ENCODE data around the gene LGI4. TPM values are rescaled to one million over a fixed set of nuclear protein-coding genes. Genes with fewer than 3 reads are reported as not detected.

LGI4 gene
- total RNA-seq, 1 donor from 2014 or later: 16.1 TPM

DNA sequence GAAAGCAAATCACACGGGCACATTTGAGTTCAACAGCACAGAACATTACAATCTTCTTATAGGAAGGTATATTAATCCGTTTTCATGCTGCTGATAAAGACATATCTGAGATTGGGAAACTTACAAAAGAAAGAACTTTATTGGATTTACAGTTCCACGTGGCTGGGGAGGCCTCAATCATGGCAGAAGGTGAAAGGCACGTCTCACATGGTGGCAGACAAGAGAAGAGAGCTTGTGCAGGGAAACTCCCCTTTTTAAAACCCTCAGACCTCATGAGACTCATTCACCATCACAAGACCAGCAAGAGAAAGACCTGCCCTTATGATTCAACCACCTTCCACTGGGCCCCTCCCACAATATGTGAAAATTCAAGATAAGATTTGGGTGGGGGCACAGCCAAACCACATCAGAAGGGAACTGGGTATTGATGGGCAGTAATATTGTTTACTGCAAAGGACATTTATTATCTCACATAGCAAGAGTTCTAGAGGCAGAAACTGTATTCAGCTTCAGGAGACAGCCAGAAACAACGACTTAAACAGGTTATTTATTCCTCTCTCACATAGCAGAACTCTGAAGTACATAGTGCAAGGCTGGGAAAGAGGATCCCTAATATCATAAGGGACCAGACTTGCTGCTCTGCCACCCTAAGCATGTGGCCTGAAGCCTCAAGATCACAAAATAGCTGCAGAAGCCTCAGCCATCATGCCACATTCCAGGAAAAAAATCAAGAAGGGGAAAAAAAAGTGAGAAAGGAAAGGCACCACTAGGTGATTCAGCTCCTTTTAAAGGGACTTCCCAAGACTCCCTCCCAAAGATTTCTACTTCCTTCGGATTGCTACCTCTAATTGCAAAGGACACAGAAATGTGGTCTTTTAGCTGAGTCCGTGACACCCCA lies 42.8 kb upstream of the LGI4 start:
- peaks cover 10% of the 10 kb centered on the region for H3K4me1 Mint-ChIP-seq
- TF ChIP-seq CTCF (conservative IDR thresholded peaks at IDR 0.05): no peak
- no peak for DNase-seq (ENCODE audit: low read depth, low spot score)
- H3K36me3 Mint-ChIP-seq (ENCODE audit: low read depth): no peaks in the 10 kb centered on the region
- H3K4me3 Mint-ChIP-seq: no peak overlapping the region
- H3K27ac Mint-ChIP-seq (ENCODE audit: unreplicated experiment): no peak overlapping the region
- H3K27me3 Mint-ChIP-seq (ENCODE audit: low read depth): no peaks in the 10 kb centered on the region
- H3K9me3 Mint-ChIP-seq: peaks cover 3% of the 10 kb centered on the region

DNA sequence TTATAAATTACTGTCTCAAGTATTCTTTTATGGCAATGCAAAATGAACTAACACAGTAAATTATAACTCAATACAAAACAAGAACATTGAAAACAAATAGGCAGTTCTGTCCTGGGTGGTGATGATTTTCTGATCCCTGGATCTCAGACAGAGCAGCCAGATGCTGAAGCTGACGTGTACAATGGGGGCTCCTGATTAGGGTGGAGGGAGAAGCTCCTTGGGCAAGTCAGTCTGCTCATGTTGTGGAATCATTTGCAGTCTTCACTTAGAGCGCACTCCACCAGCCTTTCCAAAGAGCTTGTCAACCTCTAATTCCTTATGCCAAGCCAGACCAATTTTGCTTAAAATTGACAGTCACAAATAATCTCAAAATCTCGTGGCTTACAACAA lies 41.3 kb upstream of the LGI4 start:
- H3K4me3 Mint-ChIP-seq: no peak overlapping the region
- DNase-seq (ENCODE audit: low read depth, low spot score): no peak
- H3K36me3 Mint-ChIP-seq (ENCODE audit: low read depth): no peaks in the 10 kb centered on the region
- H3K9me3 Mint-ChIP-seq: peaks cover 3% of the 10 kb centered on the region
- H3K4me1 Mint-ChIP-seq: peaks cover 10% of the 10 kb centered on the region
- H3K27ac Mint-ChIP-seq (ENCODE audit: unreplicated experiment): no peak overlapping the region
- no peaks in the 10 kb centered on the region for H3K27me3 Mint-ChIP-seq (ENCODE audit: low read depth)
- TF ChIP-seq CTCF (conservative IDR thresholded peaks at IDR 0.05): no peak

- H3K9me3 Mint-ChIP-seq: peaks cover 3% of the 10 kb centered on the region
- no peaks in the 10 kb centered on the region for H3K36me3 Mint-ChIP-seq (ENCODE audit: low read depth)
- peaks cover 10% of the 10 kb centered on the region for H3K4me1 Mint-ChIP-seq
- no peaks in the 10 kb centered on the region for H3K27me3 Mint-ChIP-seq (ENCODE audit: low read depth)
- TF ChIP-seq CTCF (conservative IDR thresholded peaks at IDR 0.05): no peak
- DNase-seq (ENCODE audit: low read depth, low spot score): no peak
- no peak overlapping the region for H3K27ac Mint-ChIP-seq (ENCODE audit: unreplicated experiment)
- no peak overlapping the region for H3K4me3 Mint-ChIP-seq
Measured at GRCh38 chr19:35174226-35174625, 39.4 kb upstream of the LGI4 start.

DNA sequence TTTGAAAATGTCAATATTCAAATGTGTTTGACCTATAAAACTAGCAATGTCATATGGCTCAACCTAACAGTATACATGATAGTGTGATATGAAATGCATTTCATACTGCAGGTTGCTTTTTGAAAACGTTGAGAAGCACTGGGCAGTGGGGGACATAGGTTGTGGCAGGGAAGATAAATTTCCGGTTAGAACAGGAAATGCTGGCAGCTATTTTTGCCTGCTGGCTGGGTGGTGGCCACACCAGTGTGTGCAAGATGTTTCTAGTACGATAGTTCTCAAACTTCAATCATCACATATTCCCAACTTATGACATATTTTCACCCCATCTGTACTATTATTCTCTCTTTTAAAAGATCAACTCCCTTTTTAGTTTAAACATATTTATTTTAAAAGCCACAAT lies 36.9 kb upstream of the LGI4 start:
- DNase-seq (ENCODE audit: low read depth, low spot score): no peak
- TF ChIP-seq CTCF (conservative IDR thresholded peaks at IDR 0.05): no peak
- Mint-ChIP-seq H3K4me3 (no peak overlapping the region), H3K36me3 (ENCODE audit: low read depth) (no peaks in the 10 kb centered on the region), H3K27me3 (ENCODE audit: low read depth) (no peaks in the 10 kb centered on the region), H3K4me1 (peaks cover 10% of the 10 kb centered on the region), H3K9me3 (peaks cover 3% of the 10 kb centered on the region), H3K27ac (ENCODE audit: unreplicated experiment) (no peak overlapping the region)

GRCh38 chr19:35170359-35171061 lies 35.7 kb upstream of the LGI4 start:
- DNase-seq (ENCODE audit: low read depth, low spot score): no peak
- no peak overlapping the region for H3K27ac Mint-ChIP-seq (ENCODE audit: unreplicated experiment)
- no peak for TF ChIP-seq CTCF (conservative IDR thresholded peaks at IDR 0.05)
- peaks cover 5% of the 10 kb centered on the region for H3K4me1 Mint-ChIP-seq
- H3K36me3 Mint-ChIP-seq (ENCODE audit: low read depth): peaks cover 9% of the 10 kb centered on the region
- no peak overlapping the region for H3K4me3 Mint-ChIP-seq
- peaks cover 4% of the 10 kb centered on the region for H3K9me3 Mint-ChIP-seq
- no peaks in the 10 kb centered on the region for H3K27me3 Mint-ChIP-seq (ENCODE audit: low read depth)

Data from neural crest cell (in vitro differentiated cells).